Measurements from ENCODE around the gene PRKN. TPM values are rescaled to one million over a fixed set of nuclear protein-coding genes. Genes with fewer than 3 reads are reported as not detected.

The PRKN gene
- total and polyA plus RNA-seq, 2 experiments from 2014 or later = 0.10 to 0.84 TPM

GRCh38 chr6:161803131-161803530 lies 924.4 kb downstream of the PRKN start:
- Histone ChIP-seq H4K20me1 (replicated peaks; ENCODE audit: insufficient read depth) (no peaks in the 10 kb centered on the region), H3F3A (replicated peaks; ENCODE audit: low read depth) (no peaks in the 10 kb centered on the region), H3K36me3 (ENCODE audit: insufficient read depth) (no peaks in the 10 kb centered on the region), H3K9me2 (ENCODE audit: insufficient read depth) (no peaks in the 10 kb centered on the region), H3K4me2 (no peak overlapping the region), H3K27me3 (ENCODE audit: insufficient read depth) (no peaks in the 10 kb centered on the region), H3K79me2 (replicated peaks; ENCODE audit: insufficient read depth) (no peaks in the 10 kb centered on the region), H3K4me3 (no peak overlapping the region), H3K27ac (ENCODE audit: low read depth) (no peak overlapping the region), H3K4me1 (ENCODE audit: insufficient read depth) (no peaks in the 10 kb centered on the region), H2AFZ (no peak overlapping the region)
- no peak for DNase-seq (ENCODE audit: low spot score)
- Mint-ChIP-seq H3K9me3 (no peaks in the 10 kb centered on the region), H3K4me3 (no peak overlapping the region), H3K4me1 (no peaks in the 10 kb centered on the region; the same call in 2 of the 3 replicates), H3K27me3 (ENCODE audit: insufficient read depth, low read depth, poor library complexity) (no peaks in the 10 kb centered on the region), H3K36me3 (ENCODE audit: low read depth) (no peaks in the 10 kb centered on the region), H3K27ac (no peak overlapping the region)
- TF ChIP-seq EZH2 (IDR thresholded peaks at IDR 0.05; ENCODE audit: low read depth, unreplicated experiment) (no peak), POLR2AphosphoS5 (IDR thresholded peaks at IDR 0.05; ENCODE audit: low read depth) (no peak), REST (IDR thresholded peaks at IDR 0.05; ENCODE audit: unreplicated experiment) (no peak), NANOG (IDR thresholded peaks at IDR 0.05; ENCODE audit: borderline replicate concordance) (no peak), JUNB (IDR thresholded peaks at IDR 0.05; ENCODE audit: unreplicated experiment) (no peak), EZH2phosphoT487 (IDR thresholded peaks at IDR 0.05; ENCODE audit: unreplicated experiment) (no peak), CREB1 (CRISPR knock-in tag; IDR thresholded peaks at IDR 0.05; ENCODE audit: low read depth) (no peak), ZNF114 (CRISPR knock-in tag; IDR thresholded peaks at IDR 0.05) (no peak)
- ATAC-seq = no peak

- Histone ChIP-seq H3K27me3 (ENCODE audit: insufficient read depth) (no peaks in the 10 kb centered on the region), H4K20me1 (replicated peaks; ENCODE audit: insufficient read depth) (no peaks in the 10 kb centered on the region), H3K79me2 (replicated peaks; ENCODE audit: insufficient read depth) (no peaks in the 10 kb centered on the region), H3K9me2 (ENCODE audit: insufficient read depth) (no peaks in the 10 kb centered on the region), H3K27ac (ENCODE audit: low read depth) (no peak overlapping the region), H3K4me1 (ENCODE audit: insufficient read depth) (no peaks in the 10 kb centered on the region), H3K4me2 (no peak overlapping the region), H2AFZ (no peak overlapping the region), H3K36me3 (ENCODE audit: insufficient read depth) (no peaks in the 10 kb centered on the region), H3K4me3 (no peak overlapping the region), H3F3A (replicated peaks; ENCODE audit: low read depth) (no peaks in the 10 kb centered on the region)
- Mint-ChIP-seq H3K4me3 (no peak overlapping the region), H3K36me3 (ENCODE audit: low read depth) (no peaks in the 10 kb centered on the region), H3K9me3 (no peaks in the 10 kb centered on the region), H3K27ac (no peak overlapping the region), H3K27me3 (ENCODE audit: insufficient read depth, low read depth, poor library complexity) (no peaks in the 10 kb centered on the region), H3K4me1 (no peaks in the 10 kb centered on the region; the same call in 2 of the 3 replicates)
- DNase-seq (ENCODE audit: low spot score) (no peak), ATAC-seq (no peak)
- TF ChIP-seq ZNF462 (CRISPR knock-in tag; IDR thresholded peaks at IDR 0.05) (no peak), JUNB (IDR thresholded peaks at IDR 0.05; ENCODE audit: unreplicated experiment) (no peak), CTCF (conservative IDR thresholded peaks at IDR 0.05; ENCODE audit: low read depth in 2 of 2) (no peak), ZNF331 (CRISPR knock-in tag; IDR thresholded peaks at IDR 0.05; ENCODE audit: low read depth) (no peak), STAT1 (IDR thresholded peaks at IDR 0.05; ENCODE audit: unreplicated experiment) (no peak), ZNF114 (CRISPR knock-in tag; IDR thresholded peaks at IDR 0.05) (no peak), EZH2 (IDR thresholded peaks at IDR 0.05; ENCODE audit: low read depth, unreplicated experiment) (no peak)
These were observed 925.3 kb downstream of the PRKN start for GRCh38 chr6:161802231-161802630.

Data from GM23338 (cell line).